PFSK-1 (cell line): ENCODE data around the gene KIF13A.

Experiments used
- FOXP2 ChIP-seq: optimal IDR thresholded peaks from 2 replicates; pipeline ENCODE3; 2011; ENCODE audit warnings: borderline replicate concordance, control low read depth, inconsistent platforms; ENCODE audit not compliant: insufficient read depth; ENCODE audit errors: extremely low read length, extremely low read depth
- POLR2AphosphoS5 ChIP-seq: IDR thresholded peaks from 2 replicates; pipeline ENCODE4 v1.6.1; 2012; ENCODE audit warnings: low read depth, mild to moderate bottlenecking, control low read depth, low read length, moderate library complexity
- REST ChIP-seq, 2 experiments: IDR thresholded peaks; 2 replicates each; pipeline versions ENCODE4 v1.6.1 to v1.8.0; 2011 to 2012; ENCODE audit warnings: low read depth in 2 of 2, low read length in 2 of 2, control low read depth in 1 of 2, inconsistent platforms in 1 of 2, mild to moderate bottlenecking in 1 of 2, moderate library complexity in 1 of 2; ENCODE audit not compliant: insufficient read depth in 1 of 2
- SIN3A ChIP-seq: IDR thresholded peaks from 2 replicates; pipeline ENCODE4 v1.6.1; 2012; ENCODE audit warnings: mild to moderate bottlenecking, low read length, moderate library complexity, borderline replicate concordance; ENCODE audit not compliant: insufficient read depth
- TAF1 ChIP-seq: IDR thresholded peaks from 2 replicates; pipeline ENCODE4 v1.6.1; 2012; ENCODE audit warnings: low read length, control low read depth, borderline replicate concordance; ENCODE audit not compliant: insufficient read depth

KIF13A gene

GRCh38 chr6:17728551-17729222 lies 258.7 kb downstream of the KIF13A start:
- TF ChIP-seq TAF1, result no peak
- TF ChIP-seq POLR2AphosphoS5, result no peak
- TF ChIP-seq FOXP2, result no peak
- no peak for TF ChIP-seq REST (IDR thresholded peaks at IDR 0.05; ENCODE audit: insufficient read depth in 1 of 2, low read depth in 2 of 2, low read length in 2 of 2)
- TF ChIP-seq SIN3A, result no peak

- TF ChIP-seq TAF1 (peak; percentile 62; the same call in 1 of the 2 replicates), SIN3A (no peak), FOXP2 (peak; percentile 48), POLR2AphosphoS5 (no peak), REST (IDR thresholded peaks at IDR 0.05; ENCODE audit: insufficient read depth in 1 of 2, low read depth in 2 of 2, low read length in 2 of 2) (no peak)
These were observed 262.4 kb downstream of the KIF13A start for GRCh38 chr6:17725083-17725482.

GRCh38 chr6:17724341-17724740 lies 263.1 kb downstream of the KIF13A start:
- TF ChIP-seq FOXP2 (no peak), POLR2AphosphoS5 (no peak), TAF1 (no peak), REST (IDR thresholded peaks at IDR 0.05; ENCODE audit: insufficient read depth in 1 of 2, low read depth in 2 of 2, low read length in 2 of 2) (no peak), SIN3A (no peak)

- TF ChIP-seq REST (IDR thresholded peaks at IDR 0.05; ENCODE audit: insufficient read depth in 1 of 2, low read depth in 2 of 2, low read length in 2 of 2) (no peak), SIN3A (no peak), POLR2AphosphoS5 (no peak), TAF1 (no peak), FOXP2 (no peak)
These were observed 265.8 kb downstream of the KIF13A start for GRCh38 chr6:17721671-17722070.
